Measurements from ENCODE around the gene PTPRT. TPM values are rescaled to one million over a fixed set of nuclear protein-coding genes. Genes with fewer than 3 reads are reported as not detected.

PTPRT gene
- total RNA-seq, 1 experiment from 2014 or later = 0.13 TPM

DNA sequence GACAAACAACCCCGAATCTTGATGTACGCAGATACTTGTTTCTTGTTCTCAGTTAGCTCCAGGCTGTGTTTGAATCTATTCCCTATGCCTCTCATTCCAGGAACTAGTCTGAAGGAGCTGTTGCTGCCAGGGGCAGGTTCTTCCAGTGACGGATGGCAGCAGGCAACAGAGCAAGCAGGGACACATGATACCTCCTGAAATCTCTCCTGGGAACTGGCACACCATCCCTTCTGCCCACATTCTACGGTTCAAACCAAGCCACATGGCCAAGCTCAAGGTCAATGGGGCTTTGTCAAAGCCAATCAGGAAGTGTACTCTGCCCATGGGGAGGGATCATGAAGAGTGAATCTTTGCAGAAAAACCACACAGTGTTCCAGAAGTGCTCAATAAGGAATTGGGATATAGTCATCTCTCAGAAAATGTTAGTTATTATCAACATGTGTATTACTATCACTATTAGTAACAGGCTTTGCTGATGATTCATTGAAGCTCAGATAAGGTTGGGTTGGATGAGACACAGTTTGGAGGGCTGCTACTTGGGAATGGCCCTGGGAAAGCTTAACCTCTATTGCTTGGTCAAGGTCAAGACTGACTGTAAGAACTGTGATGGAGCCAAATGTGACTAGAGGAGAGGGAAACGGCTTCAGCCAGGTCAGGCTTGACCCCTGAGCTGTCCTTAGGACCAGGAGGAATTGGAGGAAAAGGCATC is 454.9 kb downstream of the PTPRT start:
- H3K27ac Mint-ChIP-seq = peak overlapping the region in 1 of 3 experiments; percentile 72; a peak in 2 of 7 replicates
- no peaks in the 10 kb centered on the region for H3K4me1 ChIP-seq (ENCODE audit: insufficient read depth, low read length)
- H3K79me1 ChIP-seq (ENCODE audit: insufficient read depth, low read depth, low read length, poor library complexity, severe bottlenecking) = no peaks in the 10 kb centered on the region
- no peaks in the 10 kb centered on the region for H3K27me3 ChIP-seq (ENCODE audit: insufficient read depth, low read length)
- no peak overlapping the region for H3K56ac ChIP-seq (ENCODE audit: insufficient read length, low read depth, low read length)
- no peak overlapping the region for H4K5ac ChIP-seq (ENCODE audit: insufficient read length, low read depth, low read length)
- H4K91ac ChIP-seq (ENCODE audit: insufficient read length, low read depth, low read length) = no peak overlapping the region
- H3T11ph ChIP-seq (ENCODE audit: low read length) = no peak overlapping the region
- H3K18ac ChIP-seq (ENCODE audit: insufficient read length, low read depth, low read length) = no peak overlapping the region
- no peak overlapping the region for H2BK5ac ChIP-seq (ENCODE audit: insufficient read length, low read length)
- no CpG with 5 or more reads among the region's 5 CpGs for WGBS (ENCODE audit: extremely low coverage, insufficient read length, low lambda C conversion rate)
- peaks cover 3% of the 10 kb centered on the region for H3K27me3 Mint-ChIP-seq (ENCODE audit: low read depth)
- H2AK5ac ChIP-seq (ENCODE audit: insufficient read length, low read length) = no peak overlapping the region
- H3K4me1 Mint-ChIP-seq = no peaks in the 10 kb centered on the region
- no peak overlapping the region for H2BK12ac ChIP-seq (ENCODE audit: insufficient read length, low read depth, low read length)
- TF ChIP-seq, protein P1, sequence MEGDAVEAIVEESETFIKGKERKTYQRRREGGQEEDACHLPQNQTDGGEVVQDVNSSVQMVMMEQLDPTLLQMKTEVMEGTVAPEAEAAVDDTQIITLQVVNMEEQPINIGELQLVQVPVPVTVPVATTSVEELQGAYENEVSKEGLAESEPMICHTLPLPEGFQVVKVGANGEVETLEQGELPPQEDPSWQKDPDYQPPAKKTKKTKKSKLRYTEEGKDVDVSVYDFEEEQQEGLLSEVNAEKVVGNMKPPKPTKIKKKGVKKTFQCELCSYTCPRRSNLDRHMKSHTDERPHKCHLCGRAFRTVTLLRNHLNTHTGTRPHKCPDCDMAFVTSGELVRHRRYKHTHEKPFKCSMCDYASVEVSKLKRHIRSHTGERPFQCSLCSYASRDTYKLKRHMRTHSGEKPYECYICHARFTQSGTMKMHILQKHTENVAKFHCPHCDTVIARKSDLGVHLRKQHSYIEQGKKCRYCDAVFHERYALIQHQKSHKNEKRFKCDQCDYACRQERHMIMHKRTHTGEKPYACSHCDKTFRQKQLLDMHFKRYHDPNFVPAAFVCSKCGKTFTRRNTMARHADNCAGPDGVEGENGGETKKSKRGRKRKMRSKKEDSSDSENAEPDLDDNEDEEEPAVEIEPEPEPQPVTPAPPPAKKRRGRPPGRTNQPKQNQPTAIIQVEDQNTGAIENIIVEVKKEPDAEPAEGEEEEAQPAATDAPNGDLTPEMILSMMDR (conservative IDR thresholded peaks at IDR 0.05) = no peak
- H3K4me2 ChIP-seq (ENCODE audit: insufficient read depth, insufficient read length, low read length) = no peak overlapping the region
- H3K9me3 Mint-ChIP-seq = no peaks in the 10 kb centered on the region
- no peaks in the 10 kb centered on the region for H3K79me2 ChIP-seq (ENCODE audit: insufficient read depth, low read length)
- H3K14ac ChIP-seq (ENCODE audit: insufficient read depth, low read length) = no peak overlapping the region
- no peaks in the 10 kb centered on the region for H3K36me3 Mint-ChIP-seq (ENCODE audit: insufficient read depth in 1 of 3, low read depth in 3 of 3)
- DNase-seq = no peak
- H2BK20ac ChIP-seq (ENCODE audit: low read depth, low read length, poor library complexity, severe bottlenecking) = no peak overlapping the region
- no peak overlapping the region for H3K4me3 Mint-ChIP-seq
- H3K23ac ChIP-seq (ENCODE audit: insufficient read length, low read depth, low read length) = no peak overlapping the region
- H3K27ac ChIP-seq (ENCODE audit: insufficient read length, low read depth, low read length) = no peak overlapping the region
- H4K20me1 ChIP-seq (ENCODE audit: control insufficient read depth, insufficient read depth, insufficient read length) = no peaks in the 10 kb centered on the region
- H2BK15ac ChIP-seq (ENCODE audit: low read depth, low read length) = no peak overlapping the region
- H2AFZ ChIP-seq (ENCODE audit: low read length) = no peak overlapping the region
- H3K9ac ChIP-seq (ENCODE audit: extremely low read depth, insufficient read length, low read length) = no peak overlapping the region
- H3K4ac ChIP-seq (ENCODE audit: low read depth, low read length) = no peak overlapping the region
- H4K8ac ChIP-seq (replicated peaks; ENCODE audit: insufficient read length, low read depth, low read length) = no peak overlapping the region
- no peaks in the 10 kb centered on the region for H3K23me2 ChIP-seq (ENCODE audit: insufficient read length, low read depth, low read length, poor library complexity, severe bottlenecking)
- no peak overlapping the region for H2BK120ac ChIP-seq (ENCODE audit: low read depth, low read length, poor library complexity, severe bottlenecking)
- no peaks in the 10 kb centered on the region for H3K9me3 ChIP-seq (ENCODE audit: control insufficient read depth, low read depth, low read length)
